ENCODE data around the gene FAM186B. TPM values are rescaled to one million over a fixed set of nuclear protein-coding genes. Genes with fewer than 3 reads are reported as not detected.

The FAM186B gene
- total RNA-seq, 6 donors from 2014 or later, result 0.20 to 3.1 (median 0.73) TPM

DNA sequence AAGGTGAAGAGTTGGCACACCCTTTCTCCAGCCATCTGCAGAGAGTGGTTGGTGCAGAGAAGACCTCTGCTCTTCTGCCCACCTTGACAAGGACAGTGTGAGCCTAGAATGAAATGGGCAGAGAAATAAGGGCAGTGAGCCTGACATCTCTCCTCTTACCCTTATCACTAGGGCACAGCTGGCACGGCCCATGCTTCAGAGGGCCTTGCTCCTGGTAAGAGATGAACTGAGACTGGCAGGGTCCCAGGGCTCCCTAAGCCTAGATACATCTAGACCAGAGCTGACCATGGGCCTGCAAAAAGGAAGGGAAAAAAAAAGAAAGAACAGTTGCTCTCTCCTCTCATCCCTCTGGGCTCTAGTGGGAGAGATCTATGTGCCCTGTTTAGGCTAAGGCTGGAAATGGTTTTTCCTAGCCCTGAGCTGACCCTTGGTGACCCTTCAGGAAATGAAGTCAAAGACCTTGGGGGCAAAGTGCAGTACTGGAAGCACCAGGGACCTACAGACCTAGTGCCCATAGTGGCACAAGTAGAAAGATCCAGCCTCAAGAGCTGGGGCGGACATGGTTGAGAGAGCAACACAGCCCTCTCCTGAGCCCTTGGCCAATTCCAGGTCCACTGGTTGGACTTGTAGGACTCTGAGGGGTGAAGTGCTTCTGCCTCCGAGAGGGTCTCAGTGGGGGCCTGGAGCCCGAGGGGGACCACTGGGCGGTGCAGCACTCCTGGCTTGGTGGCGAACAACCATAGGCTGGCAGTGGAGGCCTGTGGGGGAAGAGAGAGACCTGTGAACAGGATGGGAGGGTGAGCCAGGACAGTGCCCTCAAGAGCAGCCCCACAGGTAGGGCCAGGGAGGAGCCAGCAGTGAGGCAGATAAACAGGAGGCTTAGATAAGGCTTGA, 40.0 kb upstream of the FAM186B start:
- no peak for TF ChIP-seq CTCF (IDR thresholded peaks at IDR 0.05)
- TF ChIP-seq EP300 (IDR thresholded peaks at IDR 0.05), result no peak
- no peak for TF ChIP-seq POLR2A (IDR thresholded peaks at IDR 0.05)
- no peak for TF ChIP-seq POLR2AphosphoS5 (IDR thresholded peaks at IDR 0.05)
- 91 to 92% methylated on average over 5 to 6 of the region's 6 CpGs for WGBS, 2 donors
- DNase-seq (peak in 1 of 2 donors; percentile 47), ATAC-seq (ENCODE audit: low FRiP score in 2 of 2) (no peak)
- Histone ChIP-seq H3K4me1 (peaks cover 42 to 51% (median 48%) of the 10 kb centered on the region in 4 donors), H3K27me3 (no peaks in the 10 kb centered on the region), H3K27ac (peak overlapping the region in 3 of 4 donors; percentile 56 to 86 (median 79)), H3K4me3 (no peak overlapping the region), H3K36me3 (peaks cover 0 to 69% (median 35%) of the 10 kb centered on the region in 4 donors), H3K9me3 (no peaks in the 10 kb centered on the region)

DNA sequence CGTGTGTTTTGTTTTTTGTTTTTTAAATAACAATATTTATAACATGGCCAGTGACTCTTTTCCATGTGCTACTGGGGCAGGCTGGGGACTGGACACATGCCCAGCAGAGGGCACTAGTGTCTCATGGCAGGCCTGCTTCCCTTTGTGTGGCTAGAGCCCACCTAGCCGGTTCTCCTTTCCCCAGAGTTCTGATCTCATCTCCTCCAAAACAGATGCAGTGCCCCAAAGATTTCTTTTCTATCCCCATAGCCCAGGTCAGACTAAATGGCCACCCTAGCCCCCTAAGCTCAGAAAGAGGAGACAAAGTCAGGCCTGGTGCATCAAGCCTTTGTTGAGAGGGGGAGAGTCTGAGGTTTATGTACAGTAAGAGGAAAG, 39.2 kb upstream of the FAM186B start:
- 0 to 11% methylated on average over 2 of the region's 2 CpGs for WGBS, 2 donors
- Histone ChIP-seq H3K4me3 (no peak overlapping the region), H3K9me3 (no peaks in the 10 kb centered on the region), H3K4me1 (peaks cover 42 to 51% (median 48%) of the 10 kb centered on the region in 4 donors), H3K27ac (peak overlapping the region in 2 of 4 donors; percentile 79 to 86), H3K36me3 (peaks cover 0 to 61% (median 31%) of the 10 kb centered on the region in 4 donors), H3K27me3 (no peaks in the 10 kb centered on the region)
- ATAC-seq (ENCODE audit: low FRiP score in 2 of 2) (peak; percentile 72 to 87), DNase-seq (peak in 1 of 2 donors; percentile 81)
- peak; percentile 80 to 94 (median 90) for TF ChIP-seq CTCF (IDR thresholded peaks at IDR 0.05)
- TF ChIP-seq POLR2AphosphoS5 (IDR thresholded peaks at IDR 0.05), result peak in 1 of 2 donors; percentile 53
- TF ChIP-seq EP300 (IDR thresholded peaks at IDR 0.05), result no peak
- no peak for TF ChIP-seq POLR2A (IDR thresholded peaks at IDR 0.05)

DNA sequence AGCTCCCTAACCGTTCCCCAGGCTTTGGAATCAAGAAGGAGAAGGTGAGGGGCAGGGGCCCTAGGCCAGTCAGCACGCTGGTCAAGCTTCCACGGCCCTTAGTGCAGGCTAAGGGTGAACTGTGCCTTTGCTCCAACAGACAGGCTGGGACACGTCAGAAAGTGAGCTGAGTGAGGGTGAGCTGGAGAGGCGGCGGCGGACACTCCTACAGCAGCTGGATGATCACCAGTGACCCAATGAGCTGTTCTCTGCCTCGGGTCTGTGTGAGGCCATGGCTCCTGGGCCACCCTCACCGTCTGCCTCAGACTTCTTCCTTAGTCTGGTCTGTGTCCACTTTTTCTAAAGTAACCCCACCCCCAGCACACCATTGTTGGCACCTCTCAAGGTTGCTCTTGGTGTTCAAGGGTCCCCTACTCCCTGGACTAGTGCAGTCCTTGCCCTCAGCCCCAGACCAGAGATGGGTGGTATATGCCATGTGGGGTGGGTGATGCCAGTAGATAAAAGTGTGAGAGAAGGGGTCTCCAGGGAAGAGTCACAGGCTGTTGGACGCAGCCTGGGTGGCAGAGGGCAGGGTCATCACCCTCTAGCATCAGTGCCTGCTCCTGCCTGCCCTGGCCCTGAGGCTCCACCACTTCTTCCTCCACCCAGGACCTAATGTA, 38.7 kb upstream of the FAM186B start:
- peaks cover 42 to 48% (median 45%) of the 10 kb centered on the region in 4 donors for H3K4me1 ChIP-seq
- no peak for DNase-seq
- 84 to 85% methylated on average over 6 to 10 of the region's 10 CpGs for WGBS, 2 donors
- TF ChIP-seq EP300 (IDR thresholded peaks at IDR 0.05) (no peak), CTCF (IDR thresholded peaks at IDR 0.05) (no peak), POLR2A (IDR thresholded peaks at IDR 0.05) (no peak), POLR2AphosphoS5 (IDR thresholded peaks at IDR 0.05) (no peak)
- H3K36me3 ChIP-seq, result peaks cover 0 to 56% (median 27%) of the 10 kb centered on the region in 4 donors
- peak overlapping the region in 3 of 4 donors; percentile 8 to 79 (median 17) for H3K27ac ChIP-seq
- ATAC-seq (ENCODE audit: low FRiP score in 2 of 2), result peak in 1 of 2 donors; percentile 4
- no peaks in the 10 kb centered on the region for H3K27me3 ChIP-seq
- H3K4me3 ChIP-seq, result no peak overlapping the region
- no peaks in the 10 kb centered on the region for H3K9me3 ChIP-seq

DNA sequence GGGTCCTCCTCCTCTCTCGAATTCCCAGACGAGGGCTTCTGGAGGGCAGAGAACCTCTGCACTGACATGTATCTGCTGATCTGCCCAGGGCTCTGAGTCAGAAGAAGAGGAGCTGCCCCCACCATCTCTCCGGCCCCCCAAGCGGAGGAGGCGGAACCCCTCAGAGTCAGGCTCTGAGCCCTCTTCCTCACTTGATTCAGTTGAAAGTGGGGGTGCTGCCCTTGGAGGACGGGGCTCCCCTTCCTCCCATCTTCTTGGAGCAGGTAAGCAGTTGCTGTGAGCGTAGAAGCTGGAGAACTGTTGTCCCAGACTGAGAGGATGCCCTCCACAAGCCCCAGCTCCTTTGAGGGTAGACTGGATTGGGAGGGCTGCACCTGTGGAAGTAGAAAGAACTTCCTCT, 37.7 kb upstream of the FAM186B start:
- no peaks in the 10 kb centered on the region for H3K9me3 ChIP-seq
- H3K36me3 ChIP-seq, result peaks cover 0 to 47% (median 25%) of the 10 kb centered on the region in 4 donors
- 81 to 95% methylated on average over 2 to 7 of the region's 7 CpGs for WGBS, 2 donors
- H3K27ac ChIP-seq, result no peak overlapping the region
- ATAC-seq (ENCODE audit: low FRiP score in 2 of 2), result no peak
- H3K4me3 ChIP-seq, result no peak overlapping the region
- peaks cover 33 to 38% (median 35%) of the 10 kb centered on the region in 4 donors for H3K4me1 ChIP-seq
- DNase-seq, result no peak
- no peaks in the 10 kb centered on the region for H3K27me3 ChIP-seq
- TF ChIP-seq POLR2AphosphoS5 (IDR thresholded peaks at IDR 0.05) (no peak), EP300 (IDR thresholded peaks at IDR 0.05) (no peak), CTCF (IDR thresholded peaks at IDR 0.05) (no peak), POLR2A (IDR thresholded peaks at IDR 0.05) (no peak)
